BLaER1 treated with 17β-estradiol and CSF1 and Interleukin-3, amounts not matched to agents 10 nM and 100 nM (cell line): ENCODE data around the gene PCDHGA12.
"Not testable (repeated sequence)": the region's sequence is repeated elsewhere in the genome, so short reads cannot be mapped to it uniquely, and the experiment has no call there.

Experiments
- H3K27ac ChIP-seq, 11 experiments: shearing (Covaris generic); formaldehyde crosslinking; 2 replicates each; pipeline ENCODE4 v1.8.1; 2022
- H3K27me3 ChIP-seq, 11 experiments: shearing (Covaris generic); formaldehyde crosslinking; 2 replicates each; pipeline ENCODE4 v1.8.1; 2022
- H3K36me3 ChIP-seq, 11 experiments: shearing (Covaris generic); formaldehyde crosslinking; 2 replicates each; pipeline ENCODE4 v1.8.1; 2022
- H3K4me1 ChIP-seq, 10 experiments: shearing (Covaris generic); formaldehyde crosslinking; 2 replicates each; pipeline ENCODE4 v1.8.1; 2022
- H3K4me2 ChIP-seq, 11 experiments: shearing (Covaris generic); formaldehyde crosslinking; 2 replicates each; pipeline ENCODE4 v1.8.1; 2022
- H3K4me3 ChIP-seq, 10 experiments: shearing (Covaris generic); formaldehyde crosslinking; 2 replicates each; pipeline ENCODE4 v1.8.1; 2022
- H3K9ac ChIP-seq, 11 experiments: shearing (Covaris generic); formaldehyde crosslinking; 2 replicates each; pipeline ENCODE4 v1.8.1; 2022
- H3K9me3 ChIP-seq, 11 experiments: shearing (Covaris generic); formaldehyde crosslinking; replicated peaks in 1 of 11; 2 replicates each; pipeline ENCODE4 v1.8.1; 2022
- H4K20me1 ChIP-seq, 11 experiments: shearing (Covaris generic); formaldehyde crosslinking; 2 replicates each; pipeline ENCODE4 v1.8.1; 2022
- Cebpa-rat ChIP-seq, 11 experiments: shearing (Covaris generic); IDR thresholded peaks; 2 replicates each; pipeline ENCODE4 v1.8.1; 2022

PCDHGA12 gene

DNA sequence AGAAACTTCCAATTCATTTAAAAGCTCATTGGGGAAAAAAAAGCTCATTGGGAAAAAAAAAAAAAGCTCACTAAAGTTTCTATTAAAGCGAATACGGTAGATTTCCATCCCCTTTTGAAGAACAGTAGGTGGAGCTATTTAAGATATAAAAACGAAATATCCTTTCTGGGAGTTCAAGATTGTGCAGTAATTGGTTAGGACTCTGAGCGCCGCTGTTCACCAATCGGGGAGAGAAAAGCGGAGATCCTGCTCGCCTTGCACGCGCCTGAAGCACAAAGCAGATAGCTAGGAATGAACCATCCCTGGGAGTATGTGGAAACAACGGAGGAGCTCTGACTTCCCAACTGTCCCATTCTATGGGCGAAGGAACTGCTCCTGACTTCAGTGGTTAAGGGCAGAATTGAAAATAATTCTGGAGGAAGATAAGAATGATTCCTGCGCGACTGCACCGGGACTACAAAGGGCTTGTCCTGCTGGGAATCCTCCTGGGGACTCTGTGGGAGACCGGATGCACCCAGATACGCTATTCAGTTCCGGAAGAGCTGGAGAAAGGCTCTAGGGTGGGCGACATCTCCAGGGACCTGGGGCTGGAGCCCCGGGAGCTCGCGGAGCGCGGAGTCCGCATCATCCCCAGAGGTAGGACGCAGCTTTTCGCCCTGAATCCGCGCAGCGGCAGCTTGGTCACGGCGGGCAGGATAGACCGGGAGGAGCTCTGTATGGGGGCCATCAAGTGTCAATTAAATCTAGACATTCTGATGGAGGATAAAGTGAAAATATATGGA, at the start of gene PCDHGA12:
Gene PCDHGA12, plus strand, starts transcription at position 176 of the 782 bp plus-strand sequence. Its CDS starts 253 bp downstream, at position 429.
- H3K27me3 ChIP-seq, result no peaks in the 10 kb centered on the region
- peak within 1 kb of the TSS; percentile 69 to 89 (median 82) for H3K4me2 ChIP-seq
- H3K4me3 ChIP-seq, result peak within 1 kb of the TSS; percentile 59 to 77 (median 68)
- H3K36me3 ChIP-seq, result peaks cover 13 to 48% (median 29%) of the 10 kb centered on the region in 11 experiments; a peak in 18 of 22 replicates
- peaks cover 59 to 78% (median 65%) of the 10 kb centered on the region in 11 experiments for H3K9me3 ChIP-seq
- peak within 1 kb of the TSS in 10 of 11 experiments; percentile 37 to 85 (median 76); a peak in 20 of 22 replicates for H3K27ac ChIP-seq
- no peak for TF ChIP-seq Cebpa-rat (IDR thresholded peaks at IDR 0.05)
- no peaks in the 10 kb centered on the region for H4K20me1 ChIP-seq
- H3K4me1 ChIP-seq, result peaks cover 0 to 11% (median 2%) of the 10 kb centered on the region in 10 experiments; a peak in 3 of 20 replicates
- H3K9ac ChIP-seq, result peak within 1 kb of the TSS; percentile 62 to 84 (median 77)

DNA sequence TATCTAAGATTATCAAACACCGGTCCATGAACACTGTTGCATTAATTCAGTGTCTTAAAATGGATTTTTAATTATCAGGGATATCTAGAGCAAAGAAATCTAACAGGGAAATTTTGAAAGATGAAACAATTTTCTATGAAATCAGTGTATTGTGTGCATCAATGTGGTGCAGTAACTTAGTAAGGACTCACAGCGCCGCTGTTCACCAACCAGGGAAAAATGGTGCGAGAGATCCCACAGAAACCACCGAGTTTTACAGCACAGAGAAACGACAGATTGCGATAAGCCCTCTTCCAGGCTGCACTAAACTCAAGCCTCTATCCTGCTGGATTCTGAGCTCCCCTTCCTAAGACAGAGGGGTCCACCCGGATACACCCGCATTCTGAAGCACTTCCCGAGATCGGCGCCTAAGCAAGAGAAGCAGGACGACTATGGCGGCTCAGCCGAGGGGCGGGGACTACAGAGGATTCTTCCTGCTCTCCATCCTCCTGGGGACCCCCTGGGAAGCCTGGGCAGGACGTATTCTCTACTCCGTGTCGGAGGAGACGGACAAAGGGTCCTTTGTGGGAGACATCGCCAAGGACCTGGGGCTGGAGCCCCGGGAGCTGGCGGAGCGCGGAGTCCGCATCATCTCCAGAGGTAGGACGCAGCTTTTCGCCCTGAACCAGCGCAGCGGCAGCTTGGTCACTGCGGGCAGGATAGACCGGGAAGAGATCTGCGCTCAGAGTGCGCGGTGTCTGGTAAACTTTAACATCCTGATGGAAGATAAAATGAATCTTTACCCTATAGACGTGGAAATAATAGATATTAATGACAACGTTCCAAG, 47.6 kb upstream of the PCDHGA12 start, which contains the start of gene PCDHGA7:
Gene PCDHGA7, plus strand, starts transcription at position 274 of the 826 bp plus-strand sequence. Its CDS starts 158 bp downstream, at position 432.
- Histone ChIP-seq H3K4me2 (no peak within 1 kb of the TSS), H3K9me3 (peaks cover 47 to 79% (median 52%) of the 10 kb centered on the region in 11 experiments), H3K27me3 (no peaks in the 10 kb centered on the region), H3K4me3 (no peak within 1 kb of the TSS), H4K20me1 (no peaks in the 10 kb centered on the region), H3K4me1 (no peaks in the 10 kb centered on the region), H3K9ac (no peak within 1 kb of the TSS), H3K27ac (no peak within 1 kb of the TSS), H3K36me3 (peaks cover 0 to 4% (median 0%) of the 10 kb centered on the region in 11 experiments; a peak in 1 of 22 replicates)
- no peak for TF ChIP-seq Cebpa-rat (IDR thresholded peaks at IDR 0.05)

DNA sequence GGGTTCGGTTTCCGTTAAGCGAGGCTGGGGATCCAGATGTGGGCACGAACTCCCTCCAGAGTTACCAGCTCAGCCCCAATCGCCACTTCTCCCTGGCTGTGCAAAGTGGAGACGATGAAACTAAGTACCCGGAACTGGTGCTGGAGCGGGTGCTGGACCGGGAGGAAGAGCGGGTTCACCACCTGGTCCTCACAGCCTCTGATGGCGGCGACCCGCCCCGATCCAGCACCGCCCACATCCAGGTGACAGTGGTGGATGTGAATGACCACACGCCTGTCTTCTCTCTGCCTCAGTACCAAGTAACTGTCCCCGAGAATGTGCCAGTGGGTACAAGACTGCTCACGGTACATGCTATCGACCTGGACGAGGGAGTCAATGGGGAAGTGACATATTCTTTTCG, 47.0 kb upstream of the PCDHGA12 start:
- Histone ChIP-seq H3K27ac (no peak overlapping the region), H3K4me2 (no peak overlapping the region), H4K20me1 (no peaks in the 10 kb centered on the region), H3K9me3 (peaks cover 47 to 75% (median 54%) of the 10 kb centered on the region in 11 experiments), H3K9ac (no peak overlapping the region), H3K4me1 (no peaks in the 10 kb centered on the region), H3K27me3 (no peaks in the 10 kb centered on the region), H3K36me3 (peaks cover 0 to 4% (median 0%) of the 10 kb centered on the region in 11 experiments; a peak in 1 of 22 replicates), H3K4me3 (no peak overlapping the region)
- TF ChIP-seq Cebpa-rat (IDR thresholded peaks at IDR 0.05), result no peak

DNA sequence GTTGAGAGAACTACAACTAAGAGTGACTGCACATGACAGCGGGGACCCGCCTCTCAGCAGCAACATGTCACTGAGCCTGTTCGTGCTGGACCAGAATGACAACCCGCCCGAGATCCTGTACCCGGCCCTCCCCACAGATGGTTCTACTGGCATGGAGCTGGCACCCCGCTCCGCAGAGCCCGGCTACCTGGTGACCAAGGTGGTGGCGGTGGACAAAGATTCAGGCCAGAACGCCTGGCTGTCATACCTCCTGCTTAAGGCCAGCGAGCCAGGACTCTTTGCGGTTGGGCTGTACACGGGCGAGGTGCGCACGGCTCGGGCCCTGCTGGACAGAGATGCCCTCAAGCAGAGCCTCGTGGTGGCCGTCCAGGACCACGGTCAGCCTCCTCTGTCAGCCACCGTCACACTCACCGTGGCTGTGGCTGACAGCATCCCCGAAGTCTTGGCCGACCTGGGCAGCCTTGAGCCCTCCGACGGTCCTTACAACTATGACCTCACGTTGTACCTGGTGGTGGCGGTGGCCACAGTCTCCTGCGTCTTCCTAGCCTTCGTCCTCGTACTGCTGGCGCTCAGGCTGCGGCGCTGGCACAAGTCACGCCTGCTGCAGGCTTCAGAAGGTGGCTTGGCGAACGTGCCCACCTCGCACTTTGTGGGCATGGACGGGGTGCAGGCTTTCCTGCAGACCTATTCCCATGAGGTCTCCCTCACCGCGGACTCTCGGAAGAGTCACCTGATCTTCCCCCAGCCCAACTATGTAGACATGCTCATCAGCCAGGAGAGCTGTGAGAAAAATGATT, 45.6 kb upstream of the PCDHGA12 start:
- peaks cover 60 to 86% (median 67%) of the 10 kb centered on the region in 11 experiments for H3K9me3 ChIP-seq
- no peak for TF ChIP-seq Cebpa-rat (IDR thresholded peaks at IDR 0.05)
- H3K4me2 ChIP-seq, result no peak overlapping the region
- H3K27me3 ChIP-seq, result no peaks in the 10 kb centered on the region
- no peak overlapping the region for H3K9ac ChIP-seq
- H3K36me3 ChIP-seq, result peaks cover 0 to 4% (median 0%) of the 10 kb centered on the region in 11 experiments; a peak in 2 of 22 replicates
- H4K20me1 ChIP-seq, result no peaks in the 10 kb centered on the region
- peaks cover 0 to under 1% (median 0%) of the 10 kb centered on the region in 10 experiments; a peak in 2 of 20 replicates for H3K4me1 ChIP-seq
- no peak overlapping the region for H3K4me3 ChIP-seq
- H3K27ac ChIP-seq, result no peak overlapping the region

DNA sequence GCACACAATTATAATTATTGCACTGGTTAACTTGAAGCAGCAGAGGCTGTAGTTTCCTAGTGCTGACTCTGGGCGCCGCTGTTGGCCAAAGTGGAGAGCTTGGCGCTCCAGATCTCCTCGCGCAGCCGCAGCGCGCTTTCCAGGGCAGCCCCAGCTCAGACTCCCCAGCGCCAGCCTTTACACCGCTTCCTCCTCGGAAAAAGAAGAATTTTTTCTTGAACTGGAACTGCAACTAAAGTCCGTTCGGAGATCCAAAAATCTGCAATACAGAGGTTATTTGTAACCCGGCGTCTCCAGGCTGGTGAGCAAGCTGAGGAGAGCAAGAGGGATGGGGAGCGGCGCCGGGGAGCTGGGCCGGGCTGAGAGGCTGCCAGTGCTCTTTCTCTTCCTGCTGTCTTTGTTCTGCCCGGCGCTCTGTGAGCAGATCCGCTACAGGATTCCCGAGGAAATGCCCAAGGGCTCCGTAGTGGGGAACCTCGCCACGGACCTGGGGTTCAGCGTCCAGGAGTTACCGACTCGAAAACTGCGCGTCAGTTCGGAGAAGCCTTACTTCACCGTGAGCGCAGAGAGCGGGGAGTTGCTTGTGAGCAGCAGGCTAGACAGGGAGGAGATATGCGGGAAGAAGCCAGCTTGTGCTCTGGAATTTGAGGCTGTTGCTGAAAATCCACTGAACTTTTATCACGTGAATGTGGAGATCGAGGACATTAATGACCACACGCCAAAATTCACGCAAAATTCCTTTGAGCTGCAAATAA, 42.6 kb upstream of the PCDHGA12 start, which contains the start of gene PCDHGB4:
Gene PCDHGB4, plus strand, starts transcription at position 142 of the 755 bp plus-strand sequence. Its CDS starts 187 bp downstream, at position 329.
- H3K4me3 ChIP-seq, H3K36me3 ChIP-seq, H3K4me2 ChIP-seq, H3K9ac ChIP-seq, H3K27ac ChIP-seq, H4K20me1 ChIP-seq, H3K27me3 ChIP-seq: not testable (repeated sequence)
- peaks cover 58 to 73% (median 66%) of the 10 kb centered on the region in 11 experiments for H3K9me3 ChIP-seq
- peaks cover 0 to 14% (median 2%) of the 10 kb centered on the region in 10 experiments; a peak in 7 of 20 replicates for H3K4me1 ChIP-seq

DNA sequence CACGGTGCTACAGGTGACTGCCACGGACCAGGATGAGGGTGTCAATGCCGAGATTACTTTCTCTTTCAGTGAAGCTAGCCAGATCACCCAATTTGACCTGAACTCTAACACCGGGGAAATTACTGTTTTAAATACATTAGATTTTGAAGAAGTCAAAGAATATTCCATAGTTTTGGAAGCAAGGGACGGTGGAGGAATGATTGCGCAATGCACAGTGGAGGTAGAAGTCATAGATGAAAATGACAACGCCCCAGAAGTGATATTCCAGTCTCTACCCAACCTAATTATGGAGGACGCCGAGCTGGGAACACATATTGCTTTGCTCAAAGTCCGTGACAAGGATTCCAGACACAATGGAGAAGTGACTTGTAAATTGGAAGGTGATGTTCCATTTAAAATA, 41.6 kb upstream of the PCDHGA12 start:
- H3K4me2 ChIP-seq, result no peak overlapping the region
- no peaks in the 10 kb centered on the region; a peak in 1 of 22 replicates for H3K27me3 ChIP-seq
- peak; percentile 55 to 97 (median 80); a peak in 19 of 22 replicates for TF ChIP-seq Cebpa-rat (IDR thresholded peaks at IDR 0.05)
- no peaks in the 10 kb centered on the region for H4K20me1 ChIP-seq
- no peak overlapping the region for H3K27ac ChIP-seq
- H3K9me3 ChIP-seq, result peaks cover 58 to 73% (median 66%) of the 10 kb centered on the region in 11 experiments
- peaks cover 0 to 14% (median 2%) of the 10 kb centered on the region in 10 experiments; a peak in 7 of 20 replicates for H3K4me1 ChIP-seq
- peaks cover 0 to 5% (median 0%) of the 10 kb centered on the region in 11 experiments; a peak in 1 of 22 replicates for H3K36me3 ChIP-seq
- no peak overlapping the region for H3K9ac ChIP-seq
- H3K4me3 ChIP-seq, result no peak overlapping the region

DNA sequence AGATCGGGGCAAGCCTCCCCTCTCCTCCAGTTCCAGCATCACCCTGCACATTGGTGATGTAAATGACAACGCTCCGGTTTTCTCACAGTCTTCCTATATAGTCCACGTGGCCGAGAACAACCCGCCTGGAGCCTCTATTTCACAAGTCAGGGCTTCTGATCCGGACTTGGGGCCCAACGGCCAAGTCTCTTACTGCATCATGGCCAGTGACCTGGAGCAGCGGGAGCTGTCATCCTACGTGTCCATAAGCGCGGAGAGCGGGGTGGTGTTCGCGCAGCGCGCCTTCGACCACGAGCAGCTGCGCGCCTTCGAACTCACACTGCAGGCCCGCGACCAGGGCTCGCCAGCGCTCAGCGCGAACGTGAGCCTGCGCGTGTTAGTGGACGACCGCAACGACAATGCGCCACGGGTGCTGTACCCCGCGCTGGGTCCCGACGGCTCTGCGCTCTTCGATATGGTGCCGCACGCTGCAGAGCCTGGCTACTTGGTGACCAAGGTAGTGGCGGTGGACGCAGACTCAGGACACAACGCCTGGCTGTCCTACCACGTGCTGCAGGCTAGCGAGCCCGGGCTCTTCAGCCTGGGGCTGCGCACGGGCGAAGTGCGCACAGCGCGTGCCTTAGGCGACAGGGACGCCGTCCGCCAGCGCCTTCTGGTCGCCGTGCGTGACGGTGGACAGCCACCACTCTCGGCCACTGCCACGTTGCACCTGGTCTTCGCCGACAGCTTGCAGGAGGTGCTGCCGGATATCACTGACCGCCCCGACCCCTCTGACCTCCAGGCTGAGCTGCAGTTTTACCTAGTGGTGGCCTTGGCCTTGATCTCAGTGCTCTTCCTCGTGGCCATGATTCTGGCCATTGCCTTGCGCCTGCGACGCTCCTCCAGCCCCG, 40.9 kb upstream of the PCDHGA12 start:
- H3K4me1 ChIP-seq, result peaks cover 0 to 14% (median 2%) of the 10 kb centered on the region in 10 experiments; a peak in 7 of 20 replicates
- H3K27me3 ChIP-seq, result no peaks in the 10 kb centered on the region; a peak in 1 of 22 replicates
- peaks cover 58 to 73% (median 66%) of the 10 kb centered on the region in 11 experiments for H3K9me3 ChIP-seq
- H3K4me3 ChIP-seq, result no peak overlapping the region
- peak overlapping the region in 1 of 11 experiments; percentile 44; a peak in 1 of 22 replicates for H3K27ac ChIP-seq
- H3K9ac ChIP-seq, result no peak overlapping the region
- H4K20me1 ChIP-seq, result no peaks in the 10 kb centered on the region
- no peak for TF ChIP-seq Cebpa-rat (IDR thresholded peaks at IDR 0.05)
- peaks cover 0 to 5% (median 0%) of the 10 kb centered on the region in 11 experiments; a peak in 1 of 22 replicates for H3K36me3 ChIP-seq
- peak overlapping the region in 3 of 11 experiments; percentile 29 to 46 (median 42); a peak in 6 of 22 replicates for H3K4me2 ChIP-seq
